HEK293T (cell line): ENCODE results near the gene CDCP1.

Experiments
- BHLHE40 ChIP-seq: fragments of 450-650 bp; IDR thresholded peaks from 2 replicates; pipeline ENCODE4 v1.6.1; 2016; ENCODE audit warnings: mild to moderate bottlenecking, moderate library complexity, borderline replicate concordance
- FOXM1 ChIP-seq: fragments of 450-650 bp; IDR thresholded peaks from 2 replicates; pipeline ENCODE4 v1.6.1; 2017; ENCODE audit warnings: mild to moderate bottlenecking, borderline replicate concordance
- NFRKB ChIP-seq: fragments of 450-650 bp; IDR thresholded peaks from 2 replicates; pipeline ENCODE4 v1.6.1; 2016; ENCODE audit warnings: mild to moderate bottlenecking, moderate library complexity
- PKNOX1 ChIP-seq: fragments of 450-650 bp; IDR thresholded peaks from 2 replicates; pipeline ENCODE4 v1.6.1; 2016
- SP1 ChIP-seq: fragments of 450-650 bp; IDR thresholded peaks from 2 replicates; pipeline ENCODE4 v1.6.1; 2017
- ZNF384 ChIP-seq: fragments of 450-650 bp; IDR thresholded peaks from 2 replicates; pipeline ENCODE4 v1.6.1; 2016

DNA sequence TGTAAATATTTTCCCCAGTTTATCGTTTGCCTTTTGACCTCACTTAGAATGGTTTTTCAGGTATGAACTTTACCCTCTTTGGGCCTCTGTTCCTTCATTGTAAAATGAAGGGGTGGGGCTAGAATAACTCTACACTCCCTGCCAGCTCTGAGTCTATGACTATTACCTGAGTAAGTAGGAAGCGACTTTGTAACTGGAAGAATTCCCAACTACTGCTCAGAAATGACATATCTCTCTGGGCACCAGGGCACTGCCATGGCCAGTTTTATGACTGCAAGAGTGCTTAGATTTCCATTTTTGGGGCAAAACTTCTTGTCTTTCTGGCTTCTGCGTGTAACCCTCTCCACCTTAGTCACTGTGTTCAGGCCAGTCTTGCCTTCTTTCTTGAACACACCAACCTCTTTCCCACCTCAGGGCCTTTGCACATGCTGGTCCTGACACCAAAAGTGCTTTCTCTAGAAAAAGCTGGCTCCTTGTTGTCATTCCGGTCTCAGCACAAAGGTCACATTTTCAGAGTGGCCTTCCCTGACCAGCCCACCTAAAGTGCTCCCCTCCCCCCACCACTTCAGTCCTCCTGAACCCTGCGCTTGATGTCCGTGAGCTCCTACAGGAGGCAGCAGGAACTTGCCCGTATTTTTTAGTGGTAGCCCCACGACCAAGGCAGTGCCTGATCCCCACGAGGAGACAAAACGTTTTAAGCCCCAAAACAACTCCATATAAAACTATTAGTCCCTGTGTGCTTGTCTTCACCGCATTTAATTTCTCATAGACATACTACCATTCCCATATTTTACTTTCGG is 25.6 kb downstream of the CDCP1 start:
- no peak for TF ChIP-seq NFRKB
- TF ChIP-seq SP1, result no peak
- no peak for TF ChIP-seq PKNOX1
- TF ChIP-seq FOXM1, result no peak
- no peak for TF ChIP-seq BHLHE40
- TF ChIP-seq ZNF384, result no peak
